HG03175 (cell line): ENCODE data around the gene AIPL1.
"Not testable (repeated sequence)": the region's sequence is repeated elsewhere in the genome, so short reads cannot be mapped to it uniquely, and the experiment has no call there.

Experiments
- ATAC-seq: cut with Tn5 transposase; IDR thresholded peaks from one replicate; pipeline ENCODE4 v1.9.1; 2021; ENCODE audit warnings: mild to moderate bottlenecking, moderate library complexity; ENCODE audit not compliant: unreplicated experiment

AIPL1 gene

DNA sequence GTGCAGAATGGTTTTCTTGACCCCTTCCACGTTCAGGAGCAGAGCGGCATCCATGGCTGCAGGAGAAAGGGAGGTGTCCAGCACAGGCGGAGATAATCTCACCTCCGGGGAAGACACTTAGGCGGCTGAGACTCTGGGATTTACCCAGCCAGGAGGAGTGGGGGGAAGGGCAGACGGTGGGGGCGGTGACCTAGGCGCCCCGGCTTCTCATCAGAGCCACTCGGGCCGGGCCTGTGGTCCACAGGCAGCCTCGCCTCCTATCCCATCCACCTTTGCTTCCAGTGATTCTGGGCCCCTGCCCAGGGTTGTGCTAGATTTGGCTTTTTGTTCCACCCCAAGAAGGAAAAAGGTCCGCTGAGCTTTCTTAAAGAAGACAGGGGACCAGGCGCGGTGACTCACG lies at the start of gene AIPL1:
Gene AIPL1, minus strand, starts transcription at position 71 of the 400 bp plus-strand sequence. Its CDS starts 17 bp downstream, at position 54.
- no peak for ATAC-seq

DNA sequence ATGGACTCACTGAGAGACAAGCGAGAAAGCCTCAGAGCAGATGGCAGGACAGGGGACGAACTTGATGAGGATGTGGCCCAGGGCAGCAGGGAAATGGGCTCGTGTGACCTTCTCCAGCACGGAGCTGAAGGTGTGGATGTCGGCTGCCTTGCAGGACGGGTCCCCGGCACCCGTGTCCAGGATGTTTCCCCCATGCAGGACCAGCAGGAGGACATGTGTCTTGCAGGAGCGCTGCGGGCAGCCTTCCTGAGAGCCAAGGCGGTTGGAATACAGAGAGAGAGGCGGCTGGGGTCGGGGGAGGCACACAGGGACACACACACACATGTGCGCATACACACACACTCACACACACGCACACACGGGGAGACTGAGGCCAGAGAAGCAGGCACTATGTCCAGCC lies 48.6 kb upstream of the AIPL1 start:
- no peak for ATAC-seq

- not testable (repeated sequence) for ATAC-seq
Measured at GRCh38 chr17:6482796-6483195, 47.9 kb upstream of the AIPL1 start.

DNA sequence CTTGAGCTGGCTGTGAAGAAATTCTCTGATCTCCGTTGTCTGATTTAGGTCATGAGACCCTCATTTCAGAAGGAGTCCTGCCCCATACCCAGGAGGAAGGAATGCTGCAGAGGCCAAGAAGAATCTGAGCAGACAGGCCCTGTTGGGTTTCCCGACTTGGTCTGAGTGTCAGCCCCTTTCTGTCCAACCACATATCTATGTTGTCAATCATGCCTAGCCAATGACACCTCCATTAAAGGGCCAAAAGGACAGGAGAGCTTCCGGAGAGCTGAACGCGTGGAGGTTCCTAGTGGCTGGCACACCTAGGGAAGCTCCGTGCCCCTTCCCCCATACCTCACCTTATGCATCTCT lies 47.2 kb upstream of the AIPL1 start:
- ATAC-seq: no peak

DNA sequence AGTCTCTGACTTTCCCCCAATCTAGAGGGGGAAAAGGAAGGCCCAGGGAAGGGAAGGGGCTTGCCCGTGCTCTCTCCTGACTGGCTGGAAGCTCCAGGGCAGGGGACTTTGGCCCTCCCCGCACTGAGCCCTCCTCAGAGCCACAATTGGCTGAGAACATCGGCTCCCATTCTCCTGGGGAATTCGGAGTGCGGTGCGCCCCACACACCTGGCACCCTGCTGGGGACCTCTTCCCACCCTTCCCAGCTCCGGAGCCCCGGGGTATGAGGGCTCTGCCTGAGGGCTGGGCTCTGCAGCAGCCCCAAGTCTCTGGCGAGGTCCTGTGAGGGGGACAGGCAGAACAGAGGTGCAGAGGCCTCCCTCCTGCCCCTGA lies 45.4 kb upstream of the AIPL1 start:
- ATAC-seq: no peak

DNA sequence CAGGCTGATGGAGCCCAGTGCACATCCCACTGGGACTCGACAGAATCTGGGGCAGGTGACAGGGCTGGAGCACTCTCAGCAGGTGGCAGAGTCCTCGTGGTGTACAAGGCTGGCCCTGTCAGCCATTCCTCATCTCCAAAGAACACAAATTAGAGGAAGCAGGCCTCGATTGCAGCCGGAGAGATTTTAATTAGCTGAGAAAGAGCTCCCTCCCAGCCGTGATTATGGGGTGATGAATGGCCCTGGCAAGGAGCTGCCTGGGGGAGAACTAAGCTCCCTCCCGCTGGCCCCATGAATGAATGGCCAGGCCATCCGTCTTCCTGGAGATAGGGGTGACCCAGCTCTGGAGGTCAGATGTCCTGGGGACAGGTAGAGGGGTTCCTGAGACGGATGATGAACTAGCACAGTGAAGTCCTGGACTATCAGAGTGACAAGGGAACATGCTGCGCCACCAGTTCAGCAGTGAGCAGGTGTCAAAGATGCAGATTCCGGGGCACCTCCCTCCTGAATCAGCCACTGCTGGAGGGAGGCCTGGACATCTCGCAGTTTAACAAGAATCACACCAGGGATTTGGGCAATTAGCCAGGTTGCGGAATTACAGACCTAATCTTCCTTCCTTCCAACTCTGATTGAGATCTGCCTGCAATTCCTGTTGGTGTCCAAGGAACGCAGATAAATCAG lies 44.8 kb upstream of the AIPL1 start:
- ATAC-seq: no peak

DNA sequence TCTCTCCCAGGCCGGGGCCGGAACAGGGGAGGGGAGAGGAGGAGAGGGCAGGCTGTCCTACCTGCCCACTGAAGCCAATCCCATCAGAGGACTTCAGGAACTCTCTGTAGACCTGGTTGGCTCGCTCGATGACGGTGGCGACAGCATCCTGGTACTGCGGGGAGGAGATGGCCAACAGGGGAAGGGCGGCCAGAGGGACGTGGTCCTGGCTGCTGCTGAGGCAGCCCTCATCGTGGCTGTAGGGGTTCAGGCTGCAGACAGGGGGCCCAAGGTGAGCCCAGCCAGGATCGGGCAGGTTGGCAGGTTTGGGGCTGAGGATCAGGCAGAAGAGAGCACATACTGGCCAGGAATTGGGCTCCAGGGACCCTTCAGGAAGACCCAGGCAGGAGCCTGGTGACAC lies 43.6 kb upstream of the AIPL1 start:
- ATAC-seq: no peak

DNA sequence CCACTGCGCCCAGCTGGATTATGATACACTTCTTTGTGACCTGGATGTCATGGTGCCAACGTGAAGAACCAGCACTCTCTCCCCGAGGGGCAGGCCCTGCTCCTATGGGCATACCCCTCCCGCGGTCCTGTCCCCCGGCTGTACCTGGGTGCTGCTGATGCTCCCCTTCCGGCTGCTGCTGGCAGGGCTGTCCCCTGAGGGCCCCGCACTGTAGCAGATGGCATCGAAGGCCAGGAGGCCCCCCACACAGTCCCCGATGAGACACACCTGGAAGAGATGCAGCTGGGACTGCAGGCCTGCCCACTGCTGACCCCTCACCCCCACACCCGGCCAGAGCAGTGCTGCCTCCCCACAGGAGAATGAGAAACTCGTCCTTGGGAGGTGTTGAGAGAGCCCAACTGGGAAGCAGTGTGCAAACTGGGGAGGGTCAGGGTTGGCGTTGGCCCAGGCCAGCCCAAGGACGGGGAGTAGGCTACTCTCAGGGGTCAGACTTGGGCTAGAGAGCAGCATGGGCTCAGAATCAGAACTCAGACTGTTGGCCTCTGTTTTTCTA lies 43.0 kb upstream of the AIPL1 start:
- no peak for ATAC-seq

DNA sequence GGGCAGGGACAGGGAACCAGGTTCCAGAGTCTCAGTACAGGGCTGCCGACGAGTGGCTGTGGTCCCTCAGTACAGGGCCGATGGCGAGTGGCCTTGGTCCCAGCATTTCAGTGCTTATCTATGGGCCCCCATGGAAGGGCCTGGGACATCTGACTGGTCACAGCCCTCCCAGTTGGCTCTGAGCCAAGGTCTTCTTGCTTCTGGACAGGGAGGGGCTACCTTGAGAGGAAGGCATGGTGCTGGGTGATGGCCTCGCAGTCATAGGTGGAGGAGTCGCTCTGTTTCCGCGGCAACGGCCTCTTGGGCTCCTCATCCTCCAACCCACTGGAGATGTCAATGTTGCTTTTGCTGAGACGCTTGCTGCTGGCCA lies 41.9 kb upstream of the AIPL1 start:
- no peak for ATAC-seq

GRCh38 chr17:6476076-6476809 lies 41.3 kb upstream of the AIPL1 start:
- ATAC-seq: no peak

DNA sequence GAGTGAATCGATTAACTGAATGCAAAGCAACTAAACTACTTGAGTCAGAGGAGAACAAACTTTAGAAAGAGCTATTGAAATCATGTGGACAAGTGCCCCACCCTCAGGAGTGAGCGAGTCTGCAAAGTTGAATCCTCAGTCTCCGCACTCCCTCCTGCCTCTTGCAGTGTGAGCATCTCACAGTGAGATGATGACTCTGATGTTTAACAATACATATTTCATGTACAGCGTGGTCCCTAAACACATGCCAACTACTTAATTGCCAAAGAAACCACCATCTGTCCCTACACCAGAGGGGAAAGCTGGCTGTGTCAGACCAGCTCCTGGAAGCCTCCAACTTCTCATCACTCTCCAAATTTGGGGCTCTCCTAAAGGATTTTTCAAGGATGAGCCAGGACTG lies 40.5 kb upstream of the AIPL1 start:
- no peak for ATAC-seq

- ATAC-seq: no peak
Measured at GRCh38 chr17:6474906-6475305, 40.0 kb upstream of the AIPL1 start.

DNA sequence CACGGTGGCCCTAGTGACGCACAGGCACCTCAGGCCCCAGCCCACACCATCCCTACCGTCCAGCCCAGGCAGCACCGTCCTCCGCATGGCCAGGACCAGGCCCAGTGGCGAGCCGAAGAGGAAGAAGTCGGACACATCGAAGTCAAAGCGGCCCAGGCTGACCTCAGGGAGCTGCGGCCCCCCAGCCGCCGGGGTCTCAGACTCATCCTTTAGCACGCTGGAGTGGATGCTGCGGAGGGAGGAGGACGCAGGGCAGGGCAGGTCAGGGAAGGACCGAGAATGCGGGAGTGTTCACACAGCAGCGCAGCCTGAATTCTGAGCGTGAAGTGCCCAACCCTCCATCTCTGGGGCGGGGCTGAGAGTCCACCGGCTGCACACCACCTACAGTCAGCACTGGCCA lies 39.5 kb upstream of the AIPL1 start:
- no peak for ATAC-seq

GRCh38 chr17:6473128-6473767 lies 38.3 kb upstream of the AIPL1 start:
- ATAC-seq: no peak

DNA sequence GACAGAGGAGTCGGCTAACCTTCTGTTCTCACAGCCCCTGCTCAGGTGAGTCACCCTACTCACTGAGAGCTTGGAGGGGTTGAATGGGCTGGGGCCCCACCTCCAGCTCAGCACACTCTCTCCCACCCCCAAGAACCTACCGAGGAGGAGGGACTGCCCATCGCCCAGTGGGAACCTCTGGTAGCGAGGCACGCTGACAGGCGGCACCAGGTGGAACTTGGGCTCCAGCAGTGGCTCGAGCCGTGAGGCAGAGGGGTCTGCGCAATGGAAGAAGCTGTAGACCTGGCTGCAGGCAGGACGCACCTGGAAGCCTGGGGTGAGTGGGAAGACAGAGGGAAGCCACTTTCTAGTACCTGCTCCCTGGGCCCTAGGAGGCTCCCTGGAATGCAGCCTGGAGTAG lies 37.6 kb upstream of the AIPL1 start:
- no peak for ATAC-seq

GRCh38 chr17:6471531-6472465 lies 36.9 kb upstream of the AIPL1 start:
- ATAC-seq: no peak

- no peak for ATAC-seq
Measured at GRCh38 chr17:6470751-6471521, 36.0 kb upstream of the AIPL1 start.

DNA sequence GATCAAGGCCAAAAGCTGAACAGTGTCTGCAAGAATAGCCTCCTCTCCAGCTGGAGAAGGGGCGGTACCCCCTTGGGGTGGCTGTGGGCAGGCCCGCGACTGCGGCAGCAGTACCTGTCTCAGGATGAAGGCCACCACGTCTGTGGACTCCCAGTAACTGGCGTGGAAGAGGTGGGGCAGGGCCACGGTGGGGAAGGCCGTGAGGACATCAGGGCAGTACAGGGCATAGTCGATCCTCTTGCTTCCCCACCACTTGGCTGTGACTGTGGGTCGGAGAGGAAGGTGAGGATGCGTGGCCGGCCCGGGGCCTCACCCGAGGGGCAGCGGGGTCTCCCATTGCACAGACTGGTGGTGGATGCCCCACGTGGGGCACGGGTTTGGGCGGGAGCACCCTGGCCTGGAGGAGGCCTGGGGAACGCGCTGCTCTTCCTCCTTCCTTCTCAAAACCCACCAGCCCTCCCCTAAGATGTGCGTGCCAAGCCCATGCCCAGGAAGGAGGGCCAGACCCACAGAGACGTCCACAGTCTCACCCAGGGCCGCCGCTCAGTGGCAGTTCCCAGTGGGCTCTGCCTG lies 35.3 kb upstream of the AIPL1 start:
- no peak for ATAC-seq

- no peak for ATAC-seq
Measured at GRCh38 chr17:6468051-6468790, 33.3 kb upstream of the AIPL1 start.
